H9 (cell line): ENCODE data around the gene ARHGAP10. TPM values are rescaled to one million over a fixed set of nuclear protein-coding genes. Genes with fewer than 3 reads are reported as not detected.

Experiments used
- DNase-seq: peaks from one replicate; pipeline ENCODE4 v3.0.0-alpha.2; 2017
- H2AFZ ChIP-seq: one replicate; pipeline ENCODE4 v1.6.1; 2013; ENCODE audit warnings: mild to moderate bottlenecking, low read length, control low read depth, moderate library complexity
- H2AK5ac ChIP-seq: 2 replicates; pipeline ENCODE4 v1.6.1; 2013; ENCODE audit warnings: low read length, control low read depth, mixed read lengths; ENCODE audit not compliant: insufficient read length
- H2BK120ac ChIP-seq: one replicate; pipeline ENCODE4 v1.6.1; 2013; ENCODE audit warnings: low read depth, mild to moderate bottlenecking, low read length, control low read depth, inconsistent platforms; ENCODE audit not compliant: poor library complexity, severe bottlenecking
- H2BK12ac ChIP-seq: 2 replicates; pipeline ENCODE4 v1.6.1; 2013; ENCODE audit warnings: low read length, control low read depth, mixed read lengths, low read depth; ENCODE audit not compliant: insufficient read length
- H2BK15ac ChIP-seq: 2 replicates; pipeline ENCODE4 v1.6.1; 2013; ENCODE audit warnings: low read depth, low read length, control low read depth
- H2BK20ac ChIP-seq: one replicate; pipeline ENCODE4 v1.6.1; 2013; ENCODE audit warnings: low read depth, mild to moderate bottlenecking, low read length, control low read depth, inconsistent platforms; ENCODE audit not compliant: poor library complexity, severe bottlenecking
- H2BK5ac ChIP-seq: 2 replicates; pipeline ENCODE4 v1.6.1; 2013; ENCODE audit warnings: low read length, control low read depth, mixed read lengths; ENCODE audit not compliant: insufficient read length
- H3K14ac ChIP-seq: 2 replicates; pipeline ENCODE4 v1.6.1; 2013; ENCODE audit warnings: low read length, control low read depth; ENCODE audit not compliant: insufficient read depth
- H3K18ac ChIP-seq: 2 replicates; pipeline ENCODE4 v1.6.1; 2013; ENCODE audit warnings: low read depth, mild to moderate bottlenecking, mixed read lengths, low read length, control low read depth; ENCODE audit not compliant: insufficient read length
- H3K23ac ChIP-seq: 2 replicates; pipeline ENCODE4 v1.6.1; 2013; ENCODE audit warnings: low read length, control low read depth, mixed read lengths, low read depth; ENCODE audit not compliant: insufficient read length
- H3K23me2 ChIP-seq: 2 replicates; pipeline ENCODE4 v1.6.1; 2013; ENCODE audit warnings: low read depth, mild to moderate bottlenecking, mixed read lengths, low read length, control low read depth; ENCODE audit not compliant: insufficient read length, poor library complexity, severe bottlenecking
- H3K27ac ChIP-seq: 2 replicates; pipeline ENCODE4 v1.5.1; 2013; ENCODE audit warnings: low read length, control low read depth, mixed read lengths, low read depth; ENCODE audit not compliant: insufficient read length
- H3K27me3 ChIP-seq: 2 replicates; pipeline ENCODE4 v1.6.1; 2013; ENCODE audit warnings: low read length, control low read depth, inconsistent platforms; ENCODE audit not compliant: insufficient read depth
- H3K4ac ChIP-seq: 2 replicates; pipeline ENCODE4 v1.6.1; 2013; ENCODE audit warnings: low read depth, mild to moderate bottlenecking, control low read depth, inconsistent platforms, low read length, moderate library complexity
- H3K4me1 ChIP-seq: 2 replicates; pipeline ENCODE4 v1.6.1; 2013; ENCODE audit warnings: low read length, control low read depth, inconsistent platforms; ENCODE audit not compliant: insufficient read depth
- H3K4me2 ChIP-seq: 2 replicates; pipeline ENCODE4 v1.6.1; 2013; ENCODE audit warnings: low read length, control low read depth, mixed read lengths; ENCODE audit not compliant: insufficient read length, insufficient read depth
- H3K56ac ChIP-seq: 2 replicates; pipeline ENCODE4 v1.6.1; 2013; ENCODE audit warnings: low read depth, mild to moderate bottlenecking, mixed read lengths, low read length, control low read depth; ENCODE audit not compliant: insufficient read length
- H3K79me1 ChIP-seq: 2 replicates; pipeline ENCODE4 v1.6.1; 2013; ENCODE audit warnings: low read depth, mild to moderate bottlenecking, moderate library complexity, low read length, control low read depth, inconsistent platforms; ENCODE audit not compliant: insufficient read depth, poor library complexity, severe bottlenecking
- H3K79me2 ChIP-seq: 2 replicates; pipeline ENCODE4 v1.6.1; 2013; ENCODE audit warnings: low read length, control low read depth, inconsistent platforms; ENCODE audit not compliant: insufficient read depth
- H3K9ac ChIP-seq: 2 replicates; pipeline ENCODE4 v1.6.1; 2013; ENCODE audit warnings: low read length, control low read depth, mixed read lengths; ENCODE audit not compliant: insufficient read length; ENCODE audit errors: extremely low read depth
- H3K9me3 ChIP-seq: one replicate; pipeline ENCODE4 v1.6.1; 2013; ENCODE audit warnings: low read depth, low read length, inconsistent platforms; ENCODE audit not compliant: control insufficient read depth
- H3T11ph ChIP-seq: one replicate; pipeline ENCODE4 v1.6.1; 2013; ENCODE audit warnings: mild to moderate bottlenecking, low read length, control low read depth, inconsistent platforms
- H4K20me1 ChIP-seq: one replicate; pipeline ENCODE4 v1.6.1; 2013; ENCODE audit not compliant: control insufficient read depth, insufficient read length, insufficient read depth
- H4K5ac ChIP-seq: 2 replicates; pipeline ENCODE4 v1.6.1; 2013; ENCODE audit warnings: low read depth, mild to moderate bottlenecking, mixed read lengths, low read length, control low read depth; ENCODE audit not compliant: insufficient read length
- H4K8ac ChIP-seq: replicated peaks from 2 replicates; pipeline ENCODE4 v1.6.1; 2013; ENCODE audit warnings: low read length, control low read depth, mixed read lengths, low read depth; ENCODE audit not compliant: insufficient read length
- H4K91ac ChIP-seq: 2 replicates; pipeline ENCODE4 v1.6.1; 2013; ENCODE audit warnings: low read depth, mild to moderate bottlenecking, moderate library complexity, mixed read lengths, low read length, control low read depth; ENCODE audit not compliant: insufficient read length
- H3K27ac Mint-ChIP-seq, 3 experiments: 2 replicates in 2 of 3; 3 replicates in 1 of 3; pipeline ENCODE4 v1.8.0; 2020 to 2021; ENCODE audit warnings: mixed read lengths in 3 of 3, mild to moderate bottlenecking in 1 of 3, moderate library complexity in 1 of 3
- H3K27me3 Mint-ChIP-seq: 2 replicates; pipeline ENCODE4 v1.8.0; 2021; ENCODE audit warnings: low read depth, mild to moderate bottlenecking, moderate library complexity, mixed read lengths
- H3K36me3 Mint-ChIP-seq, 3 experiments: 2 replicates in 2 of 3; 3 replicates in 1 of 3; pipeline ENCODE4 v1.8.0; 2020 to 2021; ENCODE audit warnings: low read depth in 3 of 3, mixed read lengths in 3 of 3; ENCODE audit not compliant: insufficient read depth in 1 of 3
- H3K4me1 Mint-ChIP-seq, 2 experiments: 2 replicates each; pipeline ENCODE4 v1.8.0; 2020; ENCODE audit warnings: mixed read lengths in 2 of 2
- H3K4me3 Mint-ChIP-seq, 2 experiments: 2 replicates in 1 of 2; 3 replicates in 1 of 2; pipeline ENCODE4 v1.8.0; 2020 to 2021; ENCODE audit warnings: mild to moderate bottlenecking in 2 of 2, mixed read lengths in 2 of 2, moderate library complexity in 1 of 2
- H3K9me3 Mint-ChIP-seq, 2 experiments: 2 replicates in 1 of 2; 3 replicates in 1 of 2; pipeline ENCODE4 v1.8.0; 2020; ENCODE audit warnings: mild to moderate bottlenecking in 2 of 2, mixed read lengths in 2 of 2, moderate library complexity in 1 of 2
- WGBS: extraction: QIAGEN DNeasy Blood & Tissue Kit; methylation state at CpG from one replicate; pipeline ENCODE4 v1.1.7; 2013; ENCODE audit warnings: missing lambda C conversion rate, low lambda C conversion rate, mixed read lengths; ENCODE audit not compliant: insufficient read length; ENCODE audit errors: extremely low coverage; 5-methylcytosine and 5-hydroxymethylcytosine counted together
- total RNA-seq: library from RNA; stranded (reverse); gene quantifications from 2 replicates; pipeline ENCODE4 v1.2.1, GENCODE V29; 2021
- TF ChIP-seq, protein P1 (sequence below): fragments of 200-600 bp; sonication (generic); conservative IDR thresholded peaks from 3 replicates; pipeline ENCODE4 v1.8.0; 2021; ENCODE audit warnings: antibody characterized with exemption, mild to moderate bottlenecking

Gene ARHGAP10
- total RNA-seq, 1 experiment from 2014 or later: 7.8 TPM

DNA sequence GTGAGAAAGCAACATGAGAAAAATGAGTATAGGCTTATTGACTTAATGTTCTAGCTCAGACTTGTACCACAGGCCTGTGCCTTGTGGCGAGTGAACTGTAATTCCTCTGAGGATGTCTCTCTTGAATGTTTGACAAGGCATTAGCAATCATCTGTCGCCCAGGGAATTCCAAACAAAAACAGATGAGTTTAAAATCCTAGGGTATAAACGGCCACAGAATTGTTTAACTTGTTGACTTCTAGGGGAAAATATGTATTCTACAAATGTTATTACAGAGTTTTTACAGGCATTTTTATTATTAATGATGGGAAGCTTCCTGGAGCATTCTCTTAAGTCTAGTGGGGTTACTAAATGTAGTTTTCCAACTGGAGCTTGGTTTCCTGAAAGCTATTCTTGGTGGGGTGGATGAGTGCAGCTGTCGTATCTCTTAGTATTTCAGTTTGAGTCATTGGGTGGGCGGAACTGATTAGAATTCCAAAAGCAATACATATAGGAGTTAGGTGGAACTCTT is 40.6 kb downstream of the ARHGAP10 start:
- no peak overlapping the region for H3K14ac ChIP-seq
- no peak overlapping the region for H3K23ac ChIP-seq
- H2AK5ac ChIP-seq: no peak overlapping the region
- H3K27me3 ChIP-seq: no peaks in the 10 kb centered on the region
- Mint-ChIP-seq H3K27me3 (no peaks in the 10 kb centered on the region), H3K9me3 (no peaks in the 10 kb centered on the region), H3K4me3 (no peak overlapping the region), H3K27ac (peak overlapping the region in 1 of 3 experiments; percentile 40; a peak in 2 of 7 replicates), H3K4me1 (peaks cover 4 to 12% of the 10 kb centered on the region in 2 experiments; a peak in 1 of 4 replicates), H3K36me3 (no peaks in the 10 kb centered on the region)
- H2BK20ac ChIP-seq: no peak overlapping the region
- TF ChIP-seq, protein P1, sequence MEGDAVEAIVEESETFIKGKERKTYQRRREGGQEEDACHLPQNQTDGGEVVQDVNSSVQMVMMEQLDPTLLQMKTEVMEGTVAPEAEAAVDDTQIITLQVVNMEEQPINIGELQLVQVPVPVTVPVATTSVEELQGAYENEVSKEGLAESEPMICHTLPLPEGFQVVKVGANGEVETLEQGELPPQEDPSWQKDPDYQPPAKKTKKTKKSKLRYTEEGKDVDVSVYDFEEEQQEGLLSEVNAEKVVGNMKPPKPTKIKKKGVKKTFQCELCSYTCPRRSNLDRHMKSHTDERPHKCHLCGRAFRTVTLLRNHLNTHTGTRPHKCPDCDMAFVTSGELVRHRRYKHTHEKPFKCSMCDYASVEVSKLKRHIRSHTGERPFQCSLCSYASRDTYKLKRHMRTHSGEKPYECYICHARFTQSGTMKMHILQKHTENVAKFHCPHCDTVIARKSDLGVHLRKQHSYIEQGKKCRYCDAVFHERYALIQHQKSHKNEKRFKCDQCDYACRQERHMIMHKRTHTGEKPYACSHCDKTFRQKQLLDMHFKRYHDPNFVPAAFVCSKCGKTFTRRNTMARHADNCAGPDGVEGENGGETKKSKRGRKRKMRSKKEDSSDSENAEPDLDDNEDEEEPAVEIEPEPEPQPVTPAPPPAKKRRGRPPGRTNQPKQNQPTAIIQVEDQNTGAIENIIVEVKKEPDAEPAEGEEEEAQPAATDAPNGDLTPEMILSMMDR: no peak
- H3K79me1 ChIP-seq: no peaks in the 10 kb centered on the region
- no peak overlapping the region for H3K4ac ChIP-seq
- no peak overlapping the region for H4K91ac ChIP-seq
- H2BK15ac ChIP-seq: no peak overlapping the region
- H3K9ac ChIP-seq: no peak overlapping the region
- H3K56ac ChIP-seq: no peak overlapping the region
- no peak overlapping the region for H3K18ac ChIP-seq
- no peak overlapping the region for H4K8ac ChIP-seq
- DNase-seq: no peak
- H3K4me1 ChIP-seq: no peaks in the 10 kb centered on the region
- H2BK5ac ChIP-seq: no peak overlapping the region
- no peaks in the 10 kb centered on the region for H3K9me3 ChIP-seq
- no peak overlapping the region for H2BK12ac ChIP-seq
- no CpG with 5 or more reads among the region's 5 CpGs for WGBS
- no peak overlapping the region for H2BK120ac ChIP-seq
- no peak overlapping the region for H3K4me2 ChIP-seq
- H4K5ac ChIP-seq: no peak overlapping the region
- H3K79me2 ChIP-seq: no peaks in the 10 kb centered on the region
- H3T11ph ChIP-seq: no peak overlapping the region
- no peaks in the 10 kb centered on the region for H4K20me1 ChIP-seq
- no peaks in the 10 kb centered on the region for H3K23me2 ChIP-seq
- no peak overlapping the region for H2AFZ ChIP-seq
- H3K27ac ChIP-seq: no peak overlapping the region
